Right renal cortex interstitium (tissue), 3 donors: ENCODE measurements around the gene NRSN1. TPM values are rescaled to one million over a fixed set of nuclear protein-coding genes. Genes with fewer than 3 reads are reported as not detected.

Source experiments
- DNase-seq, 3 donors: peaks; one replicate each; pipeline ENCODE4 v3.0.0-alpha.2; 2013; ENCODE audit warnings: low read depth in 3 of 3, low spot score in 2 of 3
- polyA plus RNA-seq, 3 donors: library from polyadenylated mRNA; unstranded; fragments of 120-200 nt; gene quantifications; one replicate each; pipeline ENCODE4 v1.2.1, GENCODE V29; 2013; ENCODE audit not compliant: insufficient read length in 3 of 3

The NRSN1 gene, protein sequence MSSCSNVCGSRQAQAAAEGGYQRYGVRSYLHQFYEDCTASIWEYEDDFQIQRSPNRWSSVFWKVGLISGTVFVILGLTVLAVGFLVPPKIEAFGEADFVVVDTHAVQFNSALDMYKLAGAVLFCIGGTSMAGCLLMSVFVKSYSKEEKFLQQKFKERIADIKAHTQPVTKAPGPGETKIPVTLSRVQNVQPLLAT
- under 1 TPM; 0.15 to 0.36 (median 0.31) TPM for polyA plus RNA-seq

DNA sequence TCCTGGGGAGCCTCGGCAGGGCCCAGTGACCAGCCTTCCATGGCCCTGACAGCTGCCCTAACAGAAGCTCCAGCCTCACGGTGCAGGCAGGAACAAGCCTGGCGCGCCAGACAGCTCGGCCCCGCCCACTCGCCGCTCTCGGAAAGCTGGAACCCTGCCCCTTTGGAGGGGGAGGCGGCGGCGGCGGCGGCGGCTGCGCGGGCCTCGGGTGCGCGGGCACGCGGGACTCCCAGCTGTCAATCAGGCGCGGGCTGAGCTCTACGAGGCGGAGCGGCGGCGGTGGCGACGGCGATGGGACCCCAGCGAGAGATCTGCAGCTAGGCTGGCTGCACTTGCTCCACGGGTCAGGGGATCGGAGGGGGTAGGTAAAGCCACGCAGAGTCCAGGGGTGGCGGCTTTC lies at the start of gene NRSN1:
Gene NRSN1 (plus strand): TSS at position 236 of the 400 bp plus-strand sequence. CDS start 8,113 bp downstream, outside the sequence.
- DNase-seq: no peak

DNA sequence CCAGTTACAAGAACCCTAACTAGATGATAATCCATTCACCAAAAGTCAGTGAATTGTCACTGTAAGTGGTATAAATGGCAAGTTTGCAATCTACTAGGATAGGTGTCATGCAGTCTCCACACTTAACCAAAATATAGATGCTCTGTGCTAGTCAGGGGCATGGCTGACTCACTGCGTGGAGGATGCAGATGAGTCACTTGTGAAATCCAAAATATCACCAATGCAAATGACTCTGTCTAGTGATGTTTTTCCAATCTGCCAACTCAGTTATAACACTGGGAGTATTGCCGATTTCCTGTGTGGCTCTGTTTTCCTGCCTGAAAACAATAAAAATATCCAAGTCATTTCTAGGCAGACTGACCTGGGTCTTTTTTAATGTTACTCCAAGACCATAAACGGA lies 47.8 kb upstream of the NRSN1 start:
- no peak for DNase-seq

DNA sequence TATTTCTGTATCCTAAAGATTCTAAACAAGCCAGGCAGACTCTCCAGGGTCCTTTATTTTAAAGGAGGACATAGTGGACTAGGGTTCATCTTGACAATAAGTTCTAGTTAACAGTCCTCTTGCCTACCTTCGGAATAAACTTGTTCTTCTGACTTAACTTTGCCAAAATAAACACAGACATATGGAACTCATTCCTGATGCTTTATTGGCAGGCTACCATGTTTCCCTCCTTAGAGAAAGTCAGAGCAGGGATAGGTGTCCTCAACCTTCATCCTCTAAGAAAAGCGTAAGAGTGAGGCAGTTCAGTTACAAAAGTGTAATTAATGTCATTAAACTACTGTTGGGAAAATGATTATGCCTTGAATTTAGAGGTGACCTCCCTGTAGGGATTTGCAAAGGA lies 46.9 kb upstream of the NRSN1 start:
- no peak for DNase-seq

DNA sequence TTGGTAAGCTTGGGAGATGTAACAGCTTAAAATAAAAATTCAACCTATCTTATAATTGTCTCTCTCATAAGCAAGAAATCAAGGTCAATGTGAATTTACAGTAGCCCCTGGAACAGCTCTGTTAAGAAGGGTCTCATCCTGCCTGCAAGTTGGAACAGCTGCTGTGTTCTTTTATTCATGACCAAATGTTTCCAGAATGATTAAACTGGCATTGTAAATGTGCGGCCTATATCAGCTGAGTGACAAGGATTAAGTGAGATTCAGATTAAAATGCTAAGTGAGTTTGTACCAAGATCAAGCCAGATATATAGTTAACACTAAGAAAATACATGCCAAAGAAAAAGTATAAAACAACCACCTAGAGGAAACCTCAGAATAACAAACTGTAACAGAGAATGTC lies 45.3 kb upstream of the NRSN1 start:
- no peak for DNase-seq

DNA sequence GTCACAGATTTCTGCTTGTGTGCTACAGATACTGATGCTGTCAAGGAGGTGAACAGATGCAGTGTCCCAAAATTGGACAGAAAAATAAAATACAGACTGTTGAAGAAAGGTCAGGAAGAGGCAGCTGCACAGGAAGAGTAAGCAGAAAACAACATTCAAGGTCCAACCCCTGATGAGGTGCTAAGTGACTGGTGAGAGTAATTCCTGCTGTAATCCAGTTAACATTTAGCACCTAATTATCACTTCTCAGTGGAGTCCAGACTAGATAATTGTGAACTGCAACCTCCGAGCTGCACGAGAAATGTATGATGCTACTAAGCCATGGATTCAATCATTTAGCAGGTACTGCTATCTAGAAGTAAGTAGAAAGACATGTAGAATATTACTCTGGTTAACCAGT lies 36.3 kb upstream of the NRSN1 start:
- DNase-seq: no peak

DNA sequence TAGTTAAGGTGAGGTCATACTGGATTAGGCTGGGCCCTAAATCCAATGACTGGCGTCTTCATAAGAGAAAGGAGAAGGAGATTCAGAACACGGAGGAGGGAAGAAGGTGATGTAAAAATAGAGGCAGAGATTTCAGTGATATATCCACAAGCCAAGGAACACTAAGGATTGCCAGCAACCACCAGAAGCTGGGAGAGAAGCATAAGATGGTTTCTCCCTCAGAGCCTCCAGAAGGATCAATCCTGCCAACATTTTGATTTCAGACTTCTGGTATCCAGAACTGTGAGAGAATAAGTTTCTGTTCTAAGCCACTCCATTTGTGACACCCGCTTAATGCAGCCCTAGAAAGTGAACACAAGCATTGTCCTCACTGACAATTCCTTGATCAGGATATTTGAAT lies 33.6 kb upstream of the NRSN1 start:
- no peak for DNase-seq

DNA sequence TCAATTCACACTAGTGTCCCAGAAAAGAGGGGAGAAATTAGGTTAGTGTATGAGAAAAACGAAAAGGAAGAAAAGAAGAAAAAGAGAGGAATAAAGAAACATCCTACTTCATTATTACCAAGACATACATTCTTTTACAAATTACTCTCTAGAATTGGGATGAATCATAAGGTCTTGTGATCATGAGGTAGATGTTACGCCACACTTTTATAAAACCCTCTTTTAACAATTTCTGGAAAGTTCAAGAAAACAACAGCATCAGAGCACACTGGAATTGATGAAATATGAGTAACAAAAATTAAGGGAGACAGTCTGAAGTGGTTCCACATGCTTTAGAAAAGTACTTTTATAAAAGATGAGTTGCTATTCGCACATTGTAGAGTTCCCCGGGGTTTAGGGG lies 32.6 kb upstream of the NRSN1 start:
- no peak for DNase-seq

DNA sequence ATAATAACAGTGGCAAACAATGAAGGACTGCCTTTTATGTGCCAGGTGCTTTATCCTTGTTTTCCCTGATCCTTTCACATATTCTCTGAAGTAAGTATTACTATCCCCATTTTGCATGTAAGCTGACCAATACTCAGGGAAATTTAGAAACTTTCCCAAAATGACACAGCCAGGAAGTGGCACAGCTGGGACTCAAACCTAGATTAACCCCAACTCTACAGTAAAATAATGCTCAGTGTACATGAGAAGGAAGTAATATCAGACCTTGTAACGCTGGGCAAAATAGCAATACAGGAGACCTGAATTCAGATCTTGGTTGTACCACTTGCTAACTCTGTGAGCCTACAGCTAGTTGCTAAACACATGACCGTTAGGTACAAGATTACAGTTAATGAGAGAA lies 26.8 kb upstream of the NRSN1 start:
- DNase-seq: no peak

DNA sequence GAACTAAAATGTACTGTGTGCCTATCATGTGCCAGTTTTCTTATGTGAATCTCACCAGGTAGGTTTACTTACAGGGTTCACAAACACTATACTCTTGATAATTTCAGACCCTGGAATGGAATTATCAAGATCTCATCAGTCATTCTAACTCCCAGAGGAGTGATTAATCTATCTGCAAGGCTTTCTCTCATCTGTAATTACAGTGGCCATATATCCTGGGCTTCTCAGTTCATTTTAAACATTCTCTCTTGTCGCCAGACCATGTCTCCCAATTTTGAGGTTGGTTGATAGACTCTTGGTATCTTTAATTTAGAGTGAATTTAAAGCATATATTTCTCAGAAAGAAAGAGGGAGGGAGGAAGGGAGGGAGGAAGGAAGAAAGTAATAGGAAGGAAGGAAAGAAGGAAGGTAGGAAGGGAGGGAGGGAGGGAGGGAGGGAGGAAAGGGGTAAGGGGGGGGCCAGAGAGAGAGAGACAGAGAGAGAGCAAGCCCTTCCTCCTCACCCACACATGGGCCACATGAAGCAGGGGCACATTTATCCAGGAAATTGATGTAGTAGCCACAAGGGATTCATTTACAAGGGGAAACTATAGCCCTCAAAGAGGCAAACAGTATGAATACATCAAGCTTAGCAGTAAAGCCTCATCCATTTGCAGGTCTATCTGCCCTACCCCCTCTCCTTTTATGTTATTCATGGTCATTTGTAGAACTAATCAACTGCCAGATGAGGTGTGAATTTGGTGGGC lies 25.8 kb upstream of the NRSN1 start:
- no peak for DNase-seq

DNA sequence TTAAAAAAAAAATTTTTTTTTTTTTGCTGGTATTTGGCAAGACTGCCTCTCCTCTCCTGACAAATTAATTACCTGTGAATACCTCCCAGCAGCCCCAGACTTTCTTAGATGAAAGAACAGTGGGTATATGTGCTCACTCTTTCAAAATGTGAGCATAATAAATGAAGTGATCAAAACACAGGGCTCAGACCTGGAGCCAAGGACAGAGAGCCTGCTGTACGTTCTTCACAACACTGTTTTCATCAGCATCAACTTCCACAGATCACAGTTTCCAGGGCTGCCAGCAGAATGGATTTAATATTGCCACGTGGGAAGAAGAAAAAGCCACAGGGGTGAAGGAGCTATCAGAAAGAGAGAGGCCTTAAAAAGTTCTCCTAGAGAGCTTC lies 25.3 kb upstream of the NRSN1 start:
- DNase-seq: no peak

DNA sequence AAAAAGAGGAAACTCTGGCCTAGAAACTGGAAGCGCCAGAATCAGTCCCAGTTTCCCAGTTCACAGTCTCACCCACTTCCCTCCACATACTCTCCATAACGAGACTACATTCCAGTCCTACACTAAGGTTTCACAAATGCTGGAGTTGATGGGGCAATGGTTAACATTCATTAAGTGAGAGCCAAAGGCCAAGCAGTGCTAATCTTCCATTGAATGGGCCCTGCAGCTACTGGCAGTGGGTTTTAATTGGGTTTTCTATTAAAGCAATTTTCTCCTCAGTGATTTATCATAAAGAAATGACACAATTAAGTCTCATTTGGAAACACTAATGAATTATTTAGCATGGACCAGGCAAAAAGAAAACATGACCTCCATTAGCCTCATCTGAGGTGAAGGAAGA lies 20.8 kb upstream of the NRSN1 start:
- DNase-seq: no peak

DNA sequence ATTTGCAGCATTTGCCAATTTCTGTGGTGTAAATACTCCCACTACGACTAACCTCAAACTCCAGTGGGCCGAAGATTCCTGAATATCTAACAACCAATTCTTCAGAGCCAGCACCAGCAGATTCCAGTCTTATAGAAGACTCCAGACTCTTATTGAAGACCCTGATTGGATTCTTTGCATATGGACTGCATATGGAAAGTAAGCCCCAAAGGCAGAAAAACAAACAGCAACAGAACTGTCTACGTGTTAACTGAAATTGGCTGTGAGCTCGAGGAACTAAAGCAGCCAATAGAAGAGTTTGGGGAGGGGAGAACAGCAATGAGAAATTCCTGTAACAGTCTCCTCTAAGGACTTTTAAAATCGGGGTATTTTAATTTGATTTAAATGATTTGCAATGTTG lies 19.7 kb upstream of the NRSN1 start:
- no peak for DNase-seq

DNA sequence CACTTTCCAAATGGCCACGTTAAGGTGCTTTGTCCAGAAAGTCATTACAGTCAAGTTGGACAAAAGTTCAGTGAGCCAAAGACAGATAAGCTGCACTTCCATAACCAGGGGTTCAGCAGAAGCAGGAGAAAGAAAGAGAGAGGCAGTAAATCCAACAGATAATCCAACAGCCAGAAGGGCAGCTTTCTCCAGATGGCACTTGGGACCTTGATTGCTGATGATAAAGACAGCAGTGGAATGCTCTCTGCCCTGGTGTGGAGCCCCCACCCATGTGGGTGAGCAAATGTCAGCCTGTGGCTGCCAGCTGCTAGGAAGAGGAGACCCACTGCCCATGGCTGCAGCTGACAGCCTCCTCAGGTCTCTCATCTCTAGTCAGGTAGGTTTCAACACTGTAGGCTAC lies 18.7 kb upstream of the NRSN1 start:
- no peak for DNase-seq

DNA sequence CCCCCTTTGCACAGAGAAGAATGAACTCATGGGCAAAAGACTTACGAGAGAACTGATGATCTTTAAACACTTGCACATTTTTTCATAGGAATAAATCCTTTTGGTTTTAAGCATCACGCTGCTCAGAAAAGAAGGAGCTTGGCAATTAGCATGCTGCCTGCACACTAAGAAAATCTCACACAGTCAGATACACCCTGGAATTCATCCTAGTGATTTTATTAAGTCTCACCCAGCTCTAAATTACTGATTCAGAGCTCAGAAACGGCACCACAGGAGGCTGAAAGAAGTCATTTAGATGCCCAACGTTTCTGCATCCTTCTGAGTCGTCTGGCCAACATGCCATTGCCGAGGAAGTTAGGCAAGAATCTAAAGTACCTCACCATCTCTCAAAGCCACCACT lies 18.0 kb upstream of the NRSN1 start:
- no peak for DNase-seq

DNA sequence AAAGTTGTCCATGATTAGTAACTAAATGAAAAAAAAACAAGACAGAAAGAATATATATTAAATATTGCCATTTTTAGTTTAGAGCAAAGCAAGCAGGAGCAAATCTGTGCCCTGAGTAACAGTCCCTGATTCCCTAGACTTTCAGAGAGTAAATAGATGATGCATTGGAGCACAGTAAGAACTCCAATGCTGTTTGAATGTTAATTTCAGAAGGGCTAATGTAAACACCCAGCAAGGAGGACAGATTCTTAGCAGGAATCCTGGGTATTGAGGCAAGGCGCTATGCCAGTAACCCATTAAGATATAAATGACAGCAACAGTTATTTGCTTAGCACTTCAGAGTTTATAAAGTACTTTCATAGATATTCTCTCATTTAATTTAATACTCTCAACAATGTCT lies 15.6 kb upstream of the NRSN1 start:
- no peak for DNase-seq

DNA sequence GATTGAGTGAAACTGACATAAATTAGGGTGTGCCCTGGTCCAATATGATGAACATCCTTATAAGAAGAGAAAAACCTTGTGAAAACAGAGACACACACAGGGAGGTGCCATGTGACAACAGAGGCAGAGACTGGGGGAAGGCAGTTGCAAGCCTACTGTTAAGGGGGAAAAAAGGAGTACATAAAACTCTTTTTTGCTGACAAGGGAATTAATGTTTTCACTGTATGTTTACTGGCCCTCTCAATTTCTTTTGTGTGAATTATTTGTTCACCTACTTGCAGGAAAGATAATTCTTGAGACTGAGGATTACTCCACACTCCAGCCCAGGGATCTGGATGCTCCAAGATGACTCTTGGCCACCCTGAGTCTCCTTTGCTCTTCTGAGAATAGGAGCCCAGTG lies 12.1 kb upstream of the NRSN1 start:
- DNase-seq: no peak

DNA sequence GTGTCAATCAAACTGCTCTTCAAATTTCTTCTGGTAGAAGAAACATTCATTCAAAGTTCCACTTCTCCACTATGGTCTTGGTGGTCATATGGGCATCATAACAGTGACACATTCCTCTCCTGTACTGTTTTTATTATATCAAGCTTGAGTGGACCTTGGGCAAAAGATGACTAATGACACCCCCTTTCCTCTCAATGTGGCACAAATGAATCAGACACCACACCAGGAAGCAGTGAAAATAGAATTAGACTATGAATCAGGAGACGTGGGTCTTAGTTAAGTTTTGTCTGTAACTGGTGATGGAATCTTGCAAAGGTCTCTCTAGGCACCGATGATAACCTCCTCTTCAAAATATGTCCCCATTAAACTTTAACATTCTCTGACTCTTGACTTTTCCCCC lies 9.0 kb upstream of the NRSN1 start:
- DNase-seq: no peak

DNA sequence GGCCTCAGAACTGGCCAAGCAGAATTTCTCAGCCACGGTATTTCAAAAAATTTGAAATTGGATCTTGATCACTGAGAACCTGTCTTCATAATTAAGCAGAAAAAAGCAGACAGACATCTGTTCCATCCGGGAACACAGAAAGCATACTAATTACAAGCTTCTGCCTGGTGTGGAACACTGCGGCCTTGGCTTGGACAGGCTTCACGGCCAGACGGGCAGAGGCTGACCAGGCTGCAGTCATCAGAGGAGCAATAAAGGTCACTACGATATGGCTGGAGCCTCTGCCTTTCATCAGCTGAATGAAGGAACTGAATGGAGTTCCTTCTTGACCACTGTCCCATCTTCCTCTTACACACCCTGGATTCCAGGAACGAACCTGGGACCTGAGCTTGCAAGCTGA lies 3.9 kb upstream of the NRSN1 start:
- DNase-seq: no peak

DNA sequence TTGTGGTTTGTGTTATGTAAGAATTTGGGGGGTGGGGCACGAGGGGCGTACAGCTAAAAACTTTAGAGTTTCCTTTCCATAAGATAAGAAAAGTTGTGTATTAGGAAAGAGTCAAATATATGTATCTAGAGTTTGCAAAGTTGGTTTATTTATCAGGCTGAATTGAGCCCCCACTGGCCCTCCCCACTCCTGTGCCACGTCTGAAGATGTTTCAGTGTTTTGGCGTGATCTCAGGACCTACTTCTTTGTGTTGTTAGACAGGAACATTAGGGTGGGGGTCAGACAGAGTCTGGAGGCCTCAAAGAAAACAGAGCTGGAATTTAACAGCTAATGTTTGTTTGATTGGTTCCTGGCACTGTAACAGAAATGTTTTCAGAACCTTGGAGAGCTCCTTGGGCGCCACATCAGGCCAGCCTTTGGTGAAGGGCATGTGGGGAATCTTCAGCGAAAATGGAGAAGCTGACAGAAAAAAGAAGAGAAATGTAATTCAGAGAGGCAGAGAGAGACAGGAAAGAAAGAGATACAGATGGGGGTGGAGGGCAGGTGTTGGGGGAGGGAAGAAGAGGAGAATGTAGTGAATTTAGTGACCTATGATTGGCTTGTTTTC lies 674 bp downstream of the NRSN1 start:
- peak; percentile 64 to 87 (median 72) for DNase-seq

DNA sequence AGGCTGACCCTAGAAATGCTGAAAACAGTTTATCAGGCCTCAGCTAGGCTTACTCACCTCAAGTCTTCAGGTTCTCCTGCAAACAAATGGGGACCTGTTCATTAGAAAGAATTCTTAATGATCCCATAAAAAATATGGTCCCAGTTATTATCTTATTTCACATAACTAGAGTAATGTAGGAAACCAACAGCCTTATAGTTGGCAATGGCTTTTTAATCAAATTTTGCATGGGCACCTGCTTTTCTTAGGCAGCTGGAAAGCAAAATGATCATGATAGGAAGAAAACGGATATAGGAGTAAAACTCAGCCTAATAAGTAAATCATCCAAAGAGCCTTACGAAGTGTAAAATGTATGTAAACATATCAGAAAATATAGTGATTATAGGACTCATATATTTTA lies 1.3 kb downstream of the NRSN1 start:
- DNase-seq: no peak

DNA sequence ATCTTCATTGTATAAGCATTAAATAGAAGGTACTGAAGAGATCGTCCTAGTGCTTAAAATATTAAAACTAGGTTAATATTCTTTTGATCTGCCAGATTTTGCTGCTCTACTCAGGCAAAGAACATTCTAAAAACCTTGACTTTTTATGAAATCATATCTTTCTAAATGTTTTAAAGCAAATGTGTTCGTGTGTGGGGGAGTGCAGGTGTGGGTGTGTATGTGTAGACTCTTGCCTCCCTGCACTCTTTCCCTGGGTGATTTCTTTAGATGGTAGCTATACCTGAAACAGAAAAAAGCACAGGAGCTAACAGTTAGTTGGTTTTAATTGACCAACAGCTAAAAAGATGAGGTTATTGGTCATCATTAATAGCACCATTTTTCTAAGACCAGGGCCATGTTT lies 5.7 kb downstream of the NRSN1 start:
- DNase-seq: no peak

DNA sequence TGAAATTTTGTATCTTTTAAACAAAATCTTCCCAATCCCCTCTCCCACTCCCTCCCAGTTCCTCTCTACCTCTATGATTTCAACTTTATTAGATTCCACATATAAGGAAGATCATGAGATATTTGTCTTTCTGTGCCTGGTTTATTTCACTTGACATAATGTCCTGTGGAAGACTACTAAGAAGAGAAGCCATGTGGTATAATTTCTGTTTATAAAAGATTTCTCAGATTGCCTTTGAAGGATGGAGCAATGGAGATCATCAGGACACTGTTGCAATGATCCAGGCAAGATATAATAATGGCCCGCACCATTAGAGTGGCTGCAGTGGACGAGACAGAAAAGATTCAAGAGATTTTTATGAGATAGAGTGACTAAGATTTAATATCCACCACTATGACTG lies 13.1 kb downstream of the NRSN1 start:
- no peak for DNase-seq
